AG04449 (cell line): ENCODE results near the gene CFAP221.

Experiments used
- CTCF ChIA-PET: fragments of 350-600 bp; formaldehyde crosslinking; extraction: SDS; loops from one replicate; lab custom pipeline; 2021; ENCODE audit warnings: antibody characterized with exemption; lab: Yijun Ruan, JAX
- POLR2A ChIA-PET: fragments of 400-600, 350-600 bp; formaldehyde crosslinking; extraction: SDS; loops from one replicate; lab custom pipeline; 2020; ENCODE audit warnings: antibody characterized with exemption, inconsistent platforms; lab: Yijun Ruan, JAX
- DNase-seq: peaks from one replicate; pipeline ENCODE4 v3.0.0-alpha.2; 2010; ENCODE audit warnings: low read depth, low spot score
- H3K4me3 ChIP-seq: 2 replicates; pipeline ENCODE4 v1.5.1; 2011; ENCODE audit warnings: low read depth, mild to moderate bottlenecking, control low read depth, low read length
- TF ChIP-seq, protein P1 (sequence below): IDR thresholded peaks from one replicate; pipeline ENCODE4 v1.5.1; 2011; ENCODE audit warnings: mild to moderate bottlenecking, moderate library complexity, low read length, control low read depth, inconsistent platforms; ENCODE audit not compliant: insufficient read depth; ENCODE audit errors: missing control alignments

CFAP221 gene

DNA sequence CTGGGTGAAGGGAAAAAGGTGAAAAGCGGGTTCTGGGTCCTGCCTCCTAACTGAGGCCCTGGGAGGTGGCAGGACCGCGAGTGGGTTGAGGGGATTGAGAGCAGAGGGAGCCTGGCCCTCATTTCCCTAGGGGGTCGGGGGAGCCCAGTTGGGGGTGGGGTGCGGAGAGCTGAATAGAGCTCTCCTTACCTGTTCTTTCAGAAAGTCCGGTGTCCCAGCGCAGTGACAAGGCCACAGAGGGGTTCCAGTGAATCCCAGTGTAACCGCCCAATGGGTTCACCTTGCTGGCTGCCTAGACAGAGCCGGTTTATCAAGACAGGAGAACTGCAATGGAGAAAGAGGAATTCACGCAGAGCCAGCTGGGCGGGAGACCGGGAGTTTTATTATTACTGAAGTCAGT, 157.1 kb downstream of the CFAP221 start:
- no peak for DNase-seq
- ChIA-PET POLR2A (no interaction called here), CTCF (interaction anchor here (0.7 to 4.4 kb wide), 8 partner anchors 9 to 474 kb away, joined by 3 to 56 read pairs (median 4); no protein-coding TSS in a partner anchor)
- TF ChIP-seq, protein P1, sequence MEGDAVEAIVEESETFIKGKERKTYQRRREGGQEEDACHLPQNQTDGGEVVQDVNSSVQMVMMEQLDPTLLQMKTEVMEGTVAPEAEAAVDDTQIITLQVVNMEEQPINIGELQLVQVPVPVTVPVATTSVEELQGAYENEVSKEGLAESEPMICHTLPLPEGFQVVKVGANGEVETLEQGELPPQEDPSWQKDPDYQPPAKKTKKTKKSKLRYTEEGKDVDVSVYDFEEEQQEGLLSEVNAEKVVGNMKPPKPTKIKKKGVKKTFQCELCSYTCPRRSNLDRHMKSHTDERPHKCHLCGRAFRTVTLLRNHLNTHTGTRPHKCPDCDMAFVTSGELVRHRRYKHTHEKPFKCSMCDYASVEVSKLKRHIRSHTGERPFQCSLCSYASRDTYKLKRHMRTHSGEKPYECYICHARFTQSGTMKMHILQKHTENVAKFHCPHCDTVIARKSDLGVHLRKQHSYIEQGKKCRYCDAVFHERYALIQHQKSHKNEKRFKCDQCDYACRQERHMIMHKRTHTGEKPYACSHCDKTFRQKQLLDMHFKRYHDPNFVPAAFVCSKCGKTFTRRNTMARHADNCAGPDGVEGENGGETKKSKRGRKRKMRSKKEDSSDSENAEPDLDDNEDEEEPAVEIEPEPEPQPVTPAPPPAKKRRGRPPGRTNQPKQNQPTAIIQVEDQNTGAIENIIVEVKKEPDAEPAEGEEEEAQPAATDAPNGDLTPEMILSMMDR: no peak
- H3K4me3 ChIP-seq: no peak overlapping the region

DNA sequence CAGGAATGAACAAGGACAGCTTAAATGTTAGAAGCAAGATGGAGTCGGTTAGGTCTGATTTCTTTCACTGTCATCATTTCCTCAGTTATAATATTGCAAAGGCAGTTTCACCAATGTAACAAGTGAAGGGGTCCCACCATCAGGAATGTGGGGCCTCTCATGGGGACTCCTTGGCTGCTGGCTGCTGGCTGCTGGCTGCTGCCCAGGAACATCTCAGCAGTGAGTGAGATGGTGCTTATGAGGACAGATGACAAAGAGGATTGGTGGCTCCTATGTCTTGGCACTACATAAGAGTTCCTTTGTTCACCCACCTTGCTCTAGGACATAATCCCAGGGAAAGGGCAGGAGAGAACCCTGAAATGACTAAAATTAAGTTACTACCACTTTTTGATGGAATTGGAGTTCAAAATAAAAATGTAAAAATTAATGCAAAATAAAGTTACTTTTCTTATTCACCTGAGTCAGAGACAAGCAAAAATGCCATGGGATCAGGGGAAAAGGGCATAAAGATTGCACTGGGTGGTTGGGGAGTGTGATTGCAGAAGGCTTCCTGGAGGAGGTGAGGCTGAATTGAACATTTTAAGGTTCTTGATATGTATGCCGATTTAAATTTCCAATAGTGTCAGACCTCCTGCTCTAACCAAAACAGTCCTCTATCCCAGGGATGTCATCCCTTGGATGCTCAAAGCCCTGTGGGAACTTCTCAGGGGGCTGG, 158.1 kb downstream of the CFAP221 start:
- H3K4me3 ChIP-seq: no peak overlapping the region
- TF ChIP-seq, protein P1: no peak
- ChIA-PET POLR2A (no interaction called here), CTCF (interaction anchor here (0.7 to 4.4 kb wide), 34 partner anchors 8 to 478 kb away, joined by 3 to 56 read pairs (median 4); partner anchors contain the start of gene TMEM177)
- DNase-seq: no peak

DNA sequence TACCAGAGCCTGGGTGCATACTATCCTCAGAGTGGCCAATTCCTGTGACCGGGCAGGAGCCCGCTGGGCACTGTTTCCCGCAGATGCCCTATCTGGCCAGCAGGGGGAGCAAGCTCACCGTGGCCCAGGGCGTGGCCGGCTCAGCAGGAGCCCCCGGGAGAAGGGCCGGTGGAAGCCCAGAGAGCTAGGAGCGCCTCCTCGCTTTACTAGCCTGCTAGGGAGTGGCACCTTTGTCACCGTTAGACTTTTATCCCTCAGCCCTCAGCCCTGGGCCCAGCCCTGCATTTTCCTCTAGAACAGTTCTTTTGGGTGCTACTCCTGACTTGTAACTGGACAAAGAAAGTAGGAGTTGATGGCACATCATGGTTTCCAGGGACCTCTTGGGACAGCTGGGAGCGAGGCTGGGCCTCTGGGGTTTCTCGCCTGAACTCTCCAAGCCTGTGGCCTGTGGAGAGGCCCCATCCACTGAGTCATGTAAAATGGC, 158.7 kb downstream of the CFAP221 start:
- TF ChIP-seq, protein P1: peak; percentile 99
- H3K4me3 ChIP-seq: no peak overlapping the region
- DNase-seq: no peak
- ChIA-PET POLR2A (no interaction called here), CTCF (interaction anchor here (0.6 to 4.4 kb wide), 33 partner anchors 8 to 611 kb away, joined by 3 to 56 read pairs (median 4); partner anchors contain the start of gene TMEM177)

DNA sequence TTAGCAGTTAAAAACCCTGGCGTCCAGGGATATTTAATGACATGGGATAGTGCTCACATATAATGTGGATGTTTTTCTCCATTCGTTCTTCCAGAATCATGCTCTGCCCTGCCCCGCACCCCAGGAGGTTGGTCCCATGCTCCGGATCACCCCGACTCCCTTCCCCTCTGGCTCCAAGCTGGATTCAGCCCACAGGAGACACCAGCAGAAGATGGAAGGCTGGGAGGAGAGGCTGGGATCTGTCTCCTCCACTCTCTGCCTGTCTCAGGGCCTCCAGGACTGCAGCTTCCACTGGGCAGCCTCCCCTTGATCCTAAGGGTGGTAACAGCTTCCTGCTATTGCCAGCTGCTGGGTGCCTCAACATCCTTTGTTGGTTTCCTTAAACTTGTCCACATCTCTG, 159.3 kb downstream of the CFAP221 start:
- ChIA-PET CTCF (interaction anchor here (0.6 to 4.4 kb wide), 33 partner anchors 9 to 610 kb away, joined by 3 to 56 read pairs (median 4); partner anchors contain the start of gene TMEM177), POLR2A (no interaction called here)
- no peak for DNase-seq
- TF ChIP-seq, protein P1: no peak
- H3K4me3 ChIP-seq: no peak overlapping the region

DNA sequence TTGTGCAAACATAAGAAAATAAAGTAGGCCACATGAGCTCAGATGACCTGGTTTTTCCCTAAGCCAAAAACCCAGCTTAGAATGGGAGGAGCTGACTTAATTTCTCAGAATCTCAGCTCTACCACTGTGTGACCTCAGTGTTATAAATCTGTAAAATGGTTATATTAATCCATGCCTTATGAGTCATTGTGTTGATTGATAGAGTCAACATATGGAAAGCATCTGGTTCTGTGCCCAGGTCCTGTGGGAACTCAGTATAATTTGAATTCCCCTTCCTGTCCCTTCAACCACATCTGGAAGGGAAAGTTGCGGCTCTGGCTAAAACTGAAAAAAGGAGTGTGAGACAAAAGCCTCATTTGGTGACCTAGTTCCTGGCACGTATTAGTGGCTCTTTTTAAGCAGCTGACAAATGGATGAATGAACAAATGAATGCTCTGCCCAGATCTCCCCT, 160.4 kb downstream of the CFAP221 start:
- ChIA-PET POLR2A (no interaction called here), CTCF (interaction anchor here (0.9 to 4.4 kb wide), 6 partner anchors 9 to 609 kb away, joined by 5 to 56 read pairs (median 18); no protein-coding TSS in a partner anchor)
- H3K4me3 ChIP-seq: no peak overlapping the region
- TF ChIP-seq, protein P1: no peak
- DNase-seq: no peak

DNA sequence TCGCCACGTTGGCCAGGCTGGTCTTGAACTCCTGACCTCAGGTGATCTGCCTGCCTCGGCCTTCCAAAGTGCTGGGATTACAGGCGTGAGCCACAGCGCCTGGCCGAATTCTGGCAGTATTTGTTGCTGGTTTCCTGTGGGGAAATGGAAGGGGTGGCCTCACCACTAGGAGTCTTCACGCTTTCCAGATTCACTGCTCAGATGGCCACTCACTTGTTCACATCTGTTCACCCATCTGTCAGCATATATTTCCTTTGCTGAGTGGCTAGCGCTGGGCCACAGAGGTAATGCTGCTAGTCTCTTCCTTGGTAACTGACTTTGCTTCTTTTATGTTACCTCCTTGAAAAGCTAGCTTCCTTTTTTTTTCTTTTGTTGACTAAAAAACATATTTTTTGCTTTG, 162.0 kb downstream of the CFAP221 start:
- H3K4me3 ChIP-seq: no peak overlapping the region
- TF ChIP-seq, protein P1: no peak
- CTCF ChIA-PET: interaction anchor here (1.0 kb wide), 1 partner anchor 14 kb away, joined by 4 read pairs; no protein-coding TSS in a partner anchor
- POLR2A ChIA-PET: no interaction called here
- DNase-seq: no peak
